A549 (cell line): ENCODE data around the gene KCNK2.

Experiments used
- CHD4 ChIP-seq: fragments of 200-600 bp; sonication (generic); IDR thresholded peaks from 2 replicates; pipeline ENCODE4 v1.6.1; 2016; ENCODE audit warnings: antibody characterized with exemption, mild to moderate bottlenecking, borderline replicate concordance
- CTCF ChIP-seq: fragments of >200 bp; sonication (Bioruptor Twin); formaldehyde crosslinking; IDR thresholded peaks from 3 replicates; pipeline ENCODE4 v1.5.1; 2016
- MAFK ChIP-seq: fragments of 450-650 bp; IDR thresholded peaks from 2 replicates; pipeline ENCODE4 v1.6.1; 2014; ENCODE audit not compliant: partially characterized antibody
- NR3C1 ChIP-seq: fragments of >200 bp; sonication (Bioruptor Twin); formaldehyde crosslinking; IDR thresholded peaks from 3 replicates; pipeline ENCODE4 v1.6.1; 2017
- POLR2A ChIP-seq: IDR thresholded peaks from 2 replicates; pipeline ENCODE4 v1.6.1; 2012; ENCODE audit warnings: mild to moderate bottlenecking, low read length

- no peak for TF ChIP-seq POLR2A
- no peak for TF ChIP-seq NR3C1
- no peak for TF ChIP-seq MAFK
- no peak for TF ChIP-seq CTCF
- no peak for TF ChIP-seq CHD4
Measured at GRCh38 chr1:215111916-215112315, 29.4 kb downstream of the KCNK2 start.
